RWPE2 (cell line): ENCODE results near the gene PHF23.

Experiments
- ATAC-seq: fragments of 200-7000 bp; cut with Tn5 transposase; 3 replicates; pipeline ENCODE4 v1.9.1; 2021; ENCODE audit warnings: low read depth
- DNase-seq: peaks from one replicate; pipeline ENCODE4 v3.0.0-alpha.2; 2020; ENCODE audit warnings: low spot score
- H3K27ac ChIP-seq: fragments of 450-650 bp; 2 replicates; pipeline ENCODE4 v1.5.1; 2017; ENCODE audit warnings: mild to moderate bottlenecking; ENCODE audit not compliant: poor library complexity, severe bottlenecking
- H3K27me3 ChIP-seq: fragments of 250-450 bp; sonication (Bioruptor Pico); 2 replicates; pipeline ENCODE4 v1.5.1; 2021; ENCODE audit warnings: mild to moderate bottlenecking, moderate library complexity; ENCODE audit not compliant: insufficient read depth, poor library complexity, severe bottlenecking
- H3K36me3 ChIP-seq: fragments of 250-450 bp; sonication (Bioruptor Pico); 2 replicates; pipeline ENCODE4 v1.5.1; 2020; ENCODE audit warnings: low read depth, mild to moderate bottlenecking, moderate library complexity
- H3K4me1 ChIP-seq: fragments of 250-450 bp; sonication (Bioruptor Pico); 2 replicates; pipeline ENCODE4 v1.5.1; 2021; ENCODE audit warnings: mild to moderate bottlenecking, moderate library complexity; ENCODE audit not compliant: insufficient read depth, poor library complexity, severe bottlenecking
- H3K4me3 ChIP-seq: fragments of 250-450 bp; sonication (Bioruptor Pico); 2 replicates; pipeline ENCODE4 v1.5.1; 2021; ENCODE audit warnings: mild to moderate bottlenecking, moderate library complexity; ENCODE audit not compliant: severe bottlenecking
- H3K9me3 ChIP-seq: fragments of 250-450 bp; sonication (Bioruptor Pico); 2 replicates; pipeline ENCODE4 v1.5.1; 2021; ENCODE audit warnings: mild to moderate bottlenecking, moderate library complexity; ENCODE audit not compliant: severe bottlenecking
- CTCF ChIP-seq: fragments of 450-650 bp; IDR thresholded peaks from one replicate; pipeline ENCODE4 v1.5.1; 2017; ENCODE audit warnings: mild to moderate bottlenecking, moderate library complexity; ENCODE audit not compliant: poor library complexity, severe bottlenecking

The PHF23 gene

DNA sequence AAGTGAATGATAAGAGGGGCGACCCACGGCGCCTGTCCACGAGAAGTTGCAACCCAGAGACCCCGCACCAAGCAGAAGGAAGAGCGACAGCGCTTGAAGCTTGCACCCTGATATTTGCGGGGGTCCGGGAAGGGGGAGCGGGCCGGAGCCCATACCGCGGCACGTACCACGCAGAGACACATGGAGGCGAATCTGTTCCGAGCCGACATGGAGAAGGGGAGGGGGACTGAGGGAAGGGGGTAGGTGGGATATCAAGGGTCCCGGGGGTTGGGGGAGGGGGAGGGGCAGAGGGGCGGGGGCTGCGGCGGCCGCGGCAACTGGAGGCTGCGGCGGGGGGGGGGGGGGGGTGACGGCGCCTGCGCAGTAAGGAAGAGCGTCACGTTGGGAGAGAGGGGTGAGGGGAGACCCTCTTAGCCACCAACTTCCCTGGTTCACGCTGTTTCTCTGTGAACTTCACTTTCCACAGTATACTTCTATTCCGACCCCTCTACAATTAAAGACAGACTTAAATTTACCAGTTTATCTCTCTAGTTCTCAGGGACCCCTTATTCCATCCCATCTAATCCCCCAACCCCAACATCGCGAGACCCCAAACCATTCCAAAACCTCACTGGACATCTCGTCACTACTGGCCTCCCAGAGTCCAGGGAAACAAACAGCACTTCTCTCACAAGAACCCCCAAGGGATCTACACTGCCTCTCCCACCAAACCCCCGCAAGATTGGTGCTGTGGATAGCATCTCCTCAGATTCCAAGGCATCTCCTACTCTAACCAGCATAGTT lies 27.6 kb downstream of the PHF23 start:
- no peaks in the 10 kb centered on the region for H3K27me3 ChIP-seq
- no peak overlapping the region for H3K27ac ChIP-seq
- H3K9me3 ChIP-seq: no peaks in the 10 kb centered on the region
- H3K4me1 ChIP-seq: peaks cover 5% of the 10 kb centered on the region
- no peaks in the 10 kb centered on the region for H3K36me3 ChIP-seq
- no peak overlapping the region for H3K4me3 ChIP-seq
- no peak for DNase-seq
- no peak for ATAC-seq
- no peak for TF ChIP-seq CTCF

GRCh38 chr17:7208754-7209460 lies 30.4 kb downstream of the PHF23 start:
- H3K9me3 ChIP-seq: no peaks in the 10 kb centered on the region
- H3K4me1 ChIP-seq: no peaks in the 10 kb centered on the region
- no peak for DNase-seq
- no peak for TF ChIP-seq CTCF
- no peak overlapping the region for H3K4me3 ChIP-seq
- H3K36me3 ChIP-seq: peaks cover 4% of the 10 kb centered on the region; the same call in 1 of the 2 replicates
- no peaks in the 10 kb centered on the region for H3K27me3 ChIP-seq
- H3K27ac ChIP-seq: no peak overlapping the region
- ATAC-seq: no peak

DNA sequence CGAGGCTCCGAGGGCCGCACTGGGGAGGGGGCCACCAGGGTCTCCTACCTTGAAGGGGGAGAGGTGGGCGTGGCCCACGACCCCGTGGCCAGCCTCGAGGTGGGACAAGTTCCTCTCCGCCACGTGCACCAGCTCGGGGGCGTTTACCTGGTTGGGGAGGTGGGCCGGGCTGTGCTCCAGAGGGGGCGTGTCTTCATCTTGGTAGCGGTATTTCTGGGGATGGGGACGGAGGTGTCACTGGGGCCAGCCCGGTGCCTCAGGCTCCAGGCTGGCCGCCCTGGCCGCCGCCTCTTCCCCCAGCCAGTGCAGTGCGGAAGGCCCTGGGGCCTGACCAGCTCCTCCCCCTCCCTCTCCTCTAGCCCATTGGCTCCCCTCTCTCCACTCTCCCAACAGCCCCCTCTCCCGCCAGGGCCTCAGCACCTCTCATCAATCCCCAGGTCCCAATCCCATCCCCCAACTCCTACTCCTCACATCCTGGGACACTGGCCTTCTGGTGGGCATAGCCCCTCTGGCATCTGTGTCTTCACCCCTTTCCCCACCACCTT lies 31.2 kb downstream of the PHF23 start:
- H3K36me3 ChIP-seq: peaks cover 4% of the 10 kb centered on the region; the same call in 1 of the 2 replicates
- no peak for TF ChIP-seq CTCF
- DNase-seq (no peak), ATAC-seq (no peak)
- no peak overlapping the region for H3K4me3 ChIP-seq
- no peak overlapping the region for H3K27ac ChIP-seq
- H3K4me1 ChIP-seq: no peaks in the 10 kb centered on the region
- no peaks in the 10 kb centered on the region for H3K9me3 ChIP-seq
- H3K27me3 ChIP-seq: no peaks in the 10 kb centered on the region

- Histone ChIP-seq H3K27ac (no peak overlapping the region), H3K4me1 (no peaks in the 10 kb centered on the region)
These were observed 31.9 kb downstream of the PHF23 start for GRCh38 chr17:7207120-7208001.

More at GRCh38 chr17:7207120-7208001, 31.9 kb downstream of the PHF23 start:
- H3K4me3 ChIP-seq: no peak overlapping the region
- no peaks in the 10 kb centered on the region for H3K9me3 ChIP-seq
- no peak for DNase-seq
- H3K27me3 ChIP-seq: no peaks in the 10 kb centered on the region
- ATAC-seq: no peak
- peaks cover 10% of the 10 kb centered on the region for H3K36me3 ChIP-seq
- no peak for TF ChIP-seq CTCF
